Measurements from ENCODE around the gene MIDN.

The MIDN gene

DNA sequence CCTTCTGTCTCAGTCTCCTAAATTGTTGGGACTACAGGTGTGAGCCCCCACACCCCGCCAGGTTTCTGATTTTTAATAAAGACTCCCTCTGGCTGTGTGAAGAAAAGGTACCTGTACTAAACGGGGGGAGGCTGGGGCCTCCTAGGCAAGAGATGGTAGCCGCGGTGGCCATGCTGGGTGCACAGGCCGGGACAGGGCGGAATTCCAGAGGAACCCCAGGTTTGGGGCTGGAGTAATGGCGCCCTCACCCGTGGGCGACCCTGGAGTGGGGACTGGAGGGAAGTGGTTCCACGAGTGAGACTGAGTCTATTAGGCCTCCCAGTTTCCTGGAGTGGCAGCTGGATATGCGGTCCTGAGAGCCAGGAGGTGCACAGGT, 9.0 kb upstream of the MIDN start:
- TF ChIP-seq, protein P1, sequence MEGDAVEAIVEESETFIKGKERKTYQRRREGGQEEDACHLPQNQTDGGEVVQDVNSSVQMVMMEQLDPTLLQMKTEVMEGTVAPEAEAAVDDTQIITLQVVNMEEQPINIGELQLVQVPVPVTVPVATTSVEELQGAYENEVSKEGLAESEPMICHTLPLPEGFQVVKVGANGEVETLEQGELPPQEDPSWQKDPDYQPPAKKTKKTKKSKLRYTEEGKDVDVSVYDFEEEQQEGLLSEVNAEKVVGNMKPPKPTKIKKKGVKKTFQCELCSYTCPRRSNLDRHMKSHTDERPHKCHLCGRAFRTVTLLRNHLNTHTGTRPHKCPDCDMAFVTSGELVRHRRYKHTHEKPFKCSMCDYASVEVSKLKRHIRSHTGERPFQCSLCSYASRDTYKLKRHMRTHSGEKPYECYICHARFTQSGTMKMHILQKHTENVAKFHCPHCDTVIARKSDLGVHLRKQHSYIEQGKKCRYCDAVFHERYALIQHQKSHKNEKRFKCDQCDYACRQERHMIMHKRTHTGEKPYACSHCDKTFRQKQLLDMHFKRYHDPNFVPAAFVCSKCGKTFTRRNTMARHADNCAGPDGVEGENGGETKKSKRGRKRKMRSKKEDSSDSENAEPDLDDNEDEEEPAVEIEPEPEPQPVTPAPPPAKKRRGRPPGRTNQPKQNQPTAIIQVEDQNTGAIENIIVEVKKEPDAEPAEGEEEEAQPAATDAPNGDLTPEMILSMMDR (IDR thresholded peaks at IDR 0.05; ENCODE audit: borderline replicate concordance, control extremely low read depth, extremely low read depth, insufficient read depth, missing control alignments), result no peak
- no peak for DNase-seq (ENCODE audit: low spot score)
- in situ Hi-C loops (cut with MboI; ENCODE audit: low sequenced_read_pairs, unreplicated experiment), result no loop called here

DNA sequence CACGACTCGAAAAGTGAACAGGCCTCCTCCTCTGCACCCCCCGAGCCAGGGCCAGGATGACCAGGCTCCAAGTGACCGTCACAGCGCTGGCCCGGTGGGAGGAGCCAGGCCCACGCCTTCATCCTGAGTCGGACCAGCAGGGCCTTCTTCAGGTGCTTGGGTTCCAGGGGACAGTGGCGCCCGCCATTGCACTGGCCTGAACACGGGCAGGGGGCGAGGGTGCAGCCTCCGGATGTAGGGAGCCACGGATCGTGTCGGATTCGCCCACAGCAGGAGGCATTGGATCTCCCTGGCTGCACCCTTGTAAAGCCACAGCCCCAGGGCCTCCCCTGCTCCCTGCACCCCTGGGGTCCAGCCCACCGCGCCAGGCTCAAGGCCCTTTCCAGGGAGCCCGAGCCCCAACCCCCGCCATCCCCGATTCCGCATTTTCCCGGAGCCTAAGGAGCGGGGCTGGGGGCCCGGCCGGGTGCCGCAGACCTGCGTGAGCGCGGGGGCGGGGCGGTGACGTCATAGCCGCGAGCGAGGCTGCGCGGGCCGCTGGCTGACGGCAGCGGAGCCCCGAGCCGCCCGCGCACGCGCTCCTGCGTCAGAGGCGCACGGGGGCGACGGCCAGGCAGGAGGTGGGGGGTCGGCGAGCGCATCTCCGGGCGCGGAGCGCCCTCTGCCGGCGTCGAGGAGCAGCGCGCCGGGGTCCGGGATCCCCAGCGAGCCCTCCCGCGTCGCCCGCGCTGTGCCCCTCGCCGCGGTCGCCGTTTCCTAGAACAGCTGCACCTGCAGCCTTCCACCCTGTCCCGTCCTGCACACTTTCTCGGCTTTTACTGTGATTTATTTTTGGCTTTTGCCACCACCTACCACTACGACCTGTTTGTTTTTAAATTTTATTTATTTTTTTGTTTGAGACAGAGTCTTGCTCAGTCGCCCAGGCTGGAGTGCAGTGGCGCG, 8.3 kb upstream of the MIDN start:
- TF ChIP-seq, protein P1 (IDR thresholded peaks at IDR 0.05; ENCODE audit: borderline replicate concordance, control extremely low read depth, extremely low read depth, insufficient read depth, missing control alignments), result peak; percentile 76
- peak; percentile 99 for DNase-seq (ENCODE audit: low spot score)
- in situ Hi-C loops (cut with MboI; ENCODE audit: low sequenced_read_pairs, unreplicated experiment), result no loop called here

DNA sequence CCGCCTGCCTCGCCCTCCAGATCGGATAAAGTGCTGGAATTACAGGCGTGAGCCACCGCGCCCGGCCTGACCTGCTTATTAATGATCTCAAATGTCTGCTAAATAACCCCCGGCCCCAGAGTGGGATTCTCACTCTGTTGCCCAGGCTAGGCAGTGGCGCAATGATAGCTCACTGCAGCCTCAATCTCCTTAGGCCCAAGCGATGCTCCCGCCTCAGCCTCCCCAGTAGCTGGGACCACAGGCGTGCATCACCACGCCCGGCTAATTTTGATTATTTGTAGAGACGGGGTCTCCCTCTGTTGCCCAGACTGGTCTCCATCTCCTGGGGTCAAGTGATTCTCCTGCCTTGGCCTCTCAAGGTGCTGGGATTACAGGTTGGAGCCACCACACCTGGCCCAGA, 7.5 kb upstream of the MIDN start:
- TF ChIP-seq, protein P1 (IDR thresholded peaks at IDR 0.05; ENCODE audit: borderline replicate concordance, control extremely low read depth, extremely low read depth, insufficient read depth, missing control alignments), result no peak
- DNase-seq (ENCODE audit: low spot score), result no peak
- in situ Hi-C loops (cut with MboI; ENCODE audit: low sequenced_read_pairs, unreplicated experiment), result no loop called here

DNA sequence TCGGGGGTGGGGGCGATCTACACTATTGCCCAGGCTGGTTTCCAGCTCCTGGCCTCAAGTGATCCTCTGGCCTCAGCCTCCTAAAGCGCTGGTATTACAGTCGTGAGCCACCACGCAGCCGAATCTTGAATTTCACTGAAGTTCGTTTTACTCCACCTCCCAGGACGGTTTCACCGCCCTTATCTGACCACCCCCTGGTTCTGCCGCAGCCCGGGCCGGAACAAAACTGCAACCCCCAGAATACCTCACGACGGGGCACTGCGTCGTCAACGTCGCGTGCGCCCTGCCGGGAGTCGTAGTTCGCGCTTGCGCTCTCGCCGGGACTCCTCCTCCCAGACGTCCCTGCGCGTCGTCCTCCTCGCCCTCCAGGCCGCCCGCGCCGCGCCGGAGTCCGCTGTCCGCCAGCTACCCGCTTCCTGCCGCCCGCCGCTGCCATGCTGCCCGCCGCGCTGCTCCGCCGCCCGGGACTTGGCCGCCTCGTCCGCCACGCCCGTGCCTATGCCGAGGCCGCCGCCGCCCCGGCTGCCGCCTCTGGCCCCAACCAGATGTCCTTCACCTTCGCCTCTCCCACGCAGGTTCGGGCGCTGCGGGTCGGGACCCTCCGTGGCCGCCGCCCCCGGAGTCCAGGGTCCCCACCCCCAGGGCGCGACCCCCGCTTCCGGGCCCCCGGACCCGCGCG, 6.8 kb upstream of the MIDN start, which contains the start of gene ATP5F1D:
TSS of gene ATP5F1D (plus strand) at position 335 of the 679 bp plus-strand sequence. CDS start at position 435, 100 bp downstream.
- TF ChIP-seq, protein P1 (IDR thresholded peaks at IDR 0.05; ENCODE audit: borderline replicate concordance, control extremely low read depth, extremely low read depth, insufficient read depth, missing control alignments), result no peak
- in situ Hi-C loops (cut with MboI; ENCODE audit: low sequenced_read_pairs, unreplicated experiment), result no loop called here
- DNase-seq (ENCODE audit: low spot score), result peak; percentile 96

DNA sequence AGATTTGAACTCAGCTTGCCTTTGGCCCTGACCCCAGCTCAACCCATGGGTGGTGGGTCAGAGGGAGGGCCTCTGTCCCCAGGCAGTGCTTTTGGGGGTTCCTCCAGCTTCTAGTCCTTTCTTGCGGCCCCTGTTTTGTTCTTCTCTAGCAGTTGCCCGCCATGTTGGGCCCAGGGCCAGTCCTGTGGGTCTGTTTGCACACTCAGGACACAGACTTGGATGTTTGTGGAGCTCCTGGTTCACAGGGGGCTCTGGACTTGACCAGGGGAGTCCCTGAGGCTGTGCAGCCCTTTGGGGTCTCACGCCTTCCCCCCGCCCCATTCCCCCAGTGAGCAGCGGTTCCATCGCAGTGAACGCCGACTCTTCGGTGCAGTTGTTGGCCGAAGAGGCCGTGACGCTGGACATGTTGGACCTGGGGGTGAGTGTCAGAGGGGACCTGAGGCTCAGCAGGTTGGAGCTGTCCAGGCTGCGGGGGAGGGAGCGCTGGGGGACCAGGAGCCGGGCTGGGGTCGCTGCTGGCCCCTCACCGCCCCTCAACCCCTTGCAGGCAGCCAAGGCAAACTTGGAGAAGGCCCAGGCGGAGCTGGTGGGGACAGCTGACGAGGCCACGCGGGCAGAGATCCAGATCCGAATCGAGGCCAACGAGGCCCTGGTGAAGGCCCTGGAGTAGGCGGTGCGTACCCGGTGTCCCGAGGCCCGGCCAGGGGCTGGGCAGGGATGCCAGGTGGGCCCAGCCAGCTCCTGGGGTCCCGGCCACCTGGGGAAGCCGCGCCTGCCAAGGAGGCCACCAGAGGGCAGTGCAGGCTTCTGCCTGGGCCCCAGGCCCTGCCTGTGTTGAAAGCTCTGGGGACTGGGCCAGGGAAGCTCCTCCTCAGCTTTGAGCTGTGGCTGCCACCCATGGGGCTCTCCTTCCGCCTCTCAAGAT, 4.4 kb upstream of the MIDN start:
- TF ChIP-seq, protein P1 (IDR thresholded peaks at IDR 0.05; ENCODE audit: borderline replicate concordance, control extremely low read depth, extremely low read depth, insufficient read depth, missing control alignments), result peak; percentile 93
- in situ Hi-C loops (cut with MboI; ENCODE audit: low sequenced_read_pairs, unreplicated experiment), result no loop called here
- DNase-seq (ENCODE audit: low spot score), result peak; percentile 89

All from GM13976 (cell line).